HepG2 (cell line): ENCODE measurements around the gene ELMO2.

Experiments used
- CBX1 ChIP-seq: IDR thresholded peaks from one replicate; pipeline ENCODE4 v1.6.1; 2016; ENCODE audit warnings: antibody characterized with exemption, low read depth
- GFI1 ChIP-seq: sonication (generic); formaldehyde crosslinking; IDR thresholded peaks from 2 replicates; pipeline ENCODE4 v1.5.0; 2020; ENCODE audit warnings: missing genetic modification reagents, mild to moderate bottlenecking, borderline replicate concordance
- KIAA2018 ChIP-seq: sonication (generic); formaldehyde crosslinking; IDR thresholded peaks from 2 replicates; pipeline ENCODE4 v1.5.0; 2020; ENCODE audit warnings: mild to moderate bottlenecking, missing genetic modification reagents, borderline replicate concordance
- NR2C2 ChIP-seq: sonication (generic); formaldehyde crosslinking; IDR thresholded peaks from 2 replicates; pipeline ENCODE4 v1.4.0; 2020; ENCODE audit warnings: missing genetic modification reagents, mild to moderate bottlenecking, moderate library complexity, borderline replicate concordance
- REST ChIP-seq, 2 experiments: IDR thresholded peaks; 2 replicates each; pipeline ENCODE4 v1.6.1; 2011 to 2012; ENCODE audit warnings: low read length in 2 of 2, borderline replicate concordance in 1 of 2, low read depth in 1 of 2, mild to moderate bottlenecking in 1 of 2, moderate library complexity in 1 of 2
- RXRA ChIP-seq: sonication (generic); formaldehyde crosslinking; IDR thresholded peaks from 2 replicates; pipeline ENCODE4 v1.5.1; 2020; ENCODE audit warnings: missing genetic modification reagents
- TRIM22 ChIP-seq: fragments of 450-650 bp; IDR thresholded peaks from 2 replicates; pipeline ENCODE4 v1.6.1; 2017
- ZBTB26 ChIP-seq: IDR thresholded peaks from 2 replicates; pipeline ENCODE4 v1.6.1; 2016; ENCODE audit warnings: missing compliant biosample characterization, missing genetic modification reagents, borderline replicate concordance
- ZNF230 ChIP-seq: sonication (generic); formaldehyde crosslinking; IDR thresholded peaks from 2 replicates; pipeline ENCODE4 v1.4.0; 2020; ENCODE audit warnings: mild to moderate bottlenecking, missing genetic modification reagents
- TF ChIP-seq, protein P1 (sequence below): sonication (generic); formaldehyde crosslinking; IDR thresholded peaks from 2 replicates; pipeline ENCODE4 v1.4.0; 2020; ENCODE audit warnings: missing genetic modification reagents, mild to moderate bottlenecking, borderline replicate concordance
- TF ChIP-seq, protein P2 (sequence below): sonication (generic); formaldehyde crosslinking; IDR thresholded peaks from 2 replicates; pipeline ENCODE4 v1.5.0; 2020; ENCODE audit warnings: mild to moderate bottlenecking, missing genetic modification reagents

- TF ChIP-seq KIAA2018 (CRISPR knock-in tag) (no peak), NR2C2 (CRISPR knock-in tag) (no peak), GFI1 (CRISPR knock-in tag) (no peak), REST (IDR thresholded peaks at IDR 0.05; ENCODE audit: borderline replicate concordance in 1 of 2, low read depth in 1 of 2, low read length in 2 of 2) (no peak), CBX1 (no peak), ZBTB26 (no peak), TRIM22 (no peak), RXRA (CRISPR knock-in tag) (no peak), ZNF230 (CRISPR knock-in tag) (no peak)
- TF ChIP-seq, protein P1, sequence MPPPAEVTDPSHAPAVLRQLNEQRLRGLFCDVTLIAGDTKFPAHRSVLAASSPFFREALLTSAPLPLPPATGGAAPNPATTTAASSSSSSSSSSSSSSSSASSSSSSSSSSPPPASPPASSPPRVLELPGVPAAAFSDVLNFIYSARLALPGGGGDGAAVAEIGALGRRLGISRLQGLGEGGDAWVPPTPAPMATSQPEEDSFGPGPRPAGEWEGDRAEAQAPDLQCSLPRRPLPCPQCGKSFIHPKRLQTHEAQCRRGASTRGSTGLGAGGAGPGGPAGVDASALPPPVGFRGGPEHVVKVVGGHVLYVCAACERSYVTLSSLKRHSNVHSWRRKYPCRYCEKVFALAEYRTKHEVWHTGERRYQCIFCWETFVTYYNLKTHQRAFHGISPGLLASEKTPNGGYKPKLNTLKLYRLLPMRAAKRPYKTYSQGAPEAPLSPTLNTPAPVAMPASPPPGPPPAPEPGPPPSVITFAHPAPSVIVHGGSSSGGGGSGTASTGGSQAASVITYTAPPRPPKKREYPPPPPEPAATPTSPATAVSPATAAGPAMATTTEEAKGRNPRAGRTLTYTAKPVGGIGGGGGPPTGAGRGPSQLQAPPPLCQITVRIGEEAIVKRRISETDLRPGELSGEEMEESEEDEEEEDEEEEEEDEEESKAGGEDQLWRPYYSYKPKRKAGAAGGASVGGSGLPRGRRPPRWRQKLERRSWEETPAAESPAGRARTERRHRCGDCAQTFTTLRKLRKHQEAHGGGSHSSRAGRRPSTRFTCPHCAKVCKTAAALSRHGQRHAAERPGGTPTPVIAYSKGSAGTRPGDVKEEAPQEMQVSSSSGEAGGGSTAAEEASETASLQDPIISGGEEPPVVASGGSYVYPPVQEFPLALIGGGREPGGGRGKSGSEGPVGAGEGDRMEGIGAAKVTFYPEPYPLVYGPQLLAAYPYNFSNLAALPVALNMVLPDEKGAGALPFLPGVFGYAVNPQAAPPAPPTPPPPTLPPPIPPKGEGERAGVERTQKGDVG, result no peak
- TF ChIP-seq, protein P2, sequence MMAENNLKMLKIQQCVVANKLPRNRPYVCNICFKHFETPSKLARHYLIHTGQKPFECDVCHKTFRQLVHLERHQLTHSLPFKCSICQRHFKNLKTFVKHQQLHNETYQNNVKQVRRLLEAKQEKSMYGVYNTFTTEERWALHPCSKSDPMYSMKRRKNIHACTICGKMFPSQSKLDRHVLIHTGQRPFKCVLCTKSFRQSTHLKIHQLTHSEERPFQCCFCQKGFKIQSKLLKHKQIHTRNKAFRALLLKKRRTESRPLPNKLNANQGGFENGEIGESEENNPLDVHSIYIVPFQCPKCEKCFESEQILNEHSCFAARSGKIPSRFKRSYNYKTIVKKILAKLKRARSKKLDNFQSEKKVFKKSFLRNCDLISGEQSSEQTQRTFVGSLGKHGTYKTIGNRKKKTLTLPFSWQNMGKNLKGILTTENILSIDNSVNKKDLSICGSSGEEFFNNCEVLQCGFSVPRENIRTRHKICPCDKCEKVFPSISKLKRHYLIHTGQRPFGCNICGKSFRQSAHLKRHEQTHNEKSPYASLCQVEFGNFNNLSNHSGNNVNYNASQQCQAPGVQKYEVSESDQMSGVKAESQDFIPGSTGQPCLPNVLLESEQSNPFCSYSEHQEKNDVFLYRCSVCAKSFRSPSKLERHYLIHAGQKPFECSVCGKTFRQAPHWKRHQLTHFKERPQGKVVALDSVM (CRISPR knock-in tag), result no peak
Observed at GRCh38 chr20:46420878-46421277, 14.5 kb upstream of the ELMO2 start.
